ENCODE results near the gene TSEN2. TPM values are rescaled to one million over a fixed set of nuclear protein-coding genes. Genes with fewer than 3 reads are reported as not detected.
A peak's percentile ranks its signal among the peaks of the same experiment; 100 is the strongest.

The TSEN2 gene
- total RNA-seq, 1 experiment from 2014 or later, result 22.0 TPM

DNA sequence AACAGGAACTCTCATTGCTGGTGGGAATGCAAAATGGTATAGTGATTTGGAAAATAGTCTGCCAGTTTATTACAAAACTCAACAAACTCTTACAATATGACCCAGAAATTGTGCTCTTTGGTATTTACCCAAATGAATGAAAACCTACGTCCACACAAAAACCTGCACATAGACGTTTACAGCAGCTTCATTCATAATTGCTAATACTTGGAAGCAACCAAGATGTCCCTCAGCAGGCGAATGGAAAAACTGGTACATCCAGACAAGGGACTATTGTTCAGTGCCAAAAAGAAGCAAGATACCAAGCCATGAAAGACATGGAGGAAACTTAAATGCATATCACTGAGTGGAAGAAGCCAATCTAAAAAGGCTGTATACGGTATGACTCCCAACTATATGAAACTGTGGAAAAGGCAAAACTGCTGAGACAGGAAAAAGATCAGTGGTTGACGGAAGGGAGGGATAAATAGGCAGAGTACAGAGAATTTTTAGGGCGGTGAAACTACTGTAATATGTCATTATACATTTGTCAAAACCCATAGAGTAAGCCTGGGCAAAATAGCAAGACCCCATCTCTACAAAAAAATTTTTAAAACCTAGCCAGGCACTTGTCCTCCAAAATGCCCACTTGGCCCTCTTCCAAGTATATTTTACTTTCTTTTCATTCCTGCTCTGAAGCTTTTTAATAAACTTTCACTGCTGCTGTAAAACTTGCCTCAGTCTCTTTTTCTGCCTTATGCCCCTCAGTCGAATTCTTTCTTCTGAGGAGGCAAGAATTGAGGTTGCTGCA lies 65.9 kb downstream of the TSEN2 start:
- no peak overlapping the region for H3K27ac ChIP-seq (ENCODE audit: low read length)
- in situ Hi-C loops (cut with HindIII; ENCODE audit: low pct_unique_long_range_greater_than_20kb, low sequenced_read_pairs), result no loop called here
- intact Hi-C loops (cut with micrococcal nuclease; ENCODE audit: unreplicated experiment), result no loop called here
- no peak for DNase-seq (ENCODE audit: low read depth, low spot score)
- peaks cover 3% of the 10 kb centered on the region; the same call in 1 of the 2 replicates for H3K4me1 ChIP-seq (ENCODE audit: control insufficient read depth, insufficient read depth, low read length)
- TF ChIP-seq POLR2AphosphoS5 (IDR thresholded peaks at IDR 0.05; ENCODE audit: low read depth, low read length) (no peak), SIN3A (IDR thresholded peaks at IDR 0.05; ENCODE audit: borderline replicate concordance, insufficient read depth, low read depth, low read length) (no peak), TCF7L2 (IDR thresholded peaks at IDR 0.05; ENCODE audit: low read depth, low read length) (no peak)
- TF ChIP-seq, protein P1, sequence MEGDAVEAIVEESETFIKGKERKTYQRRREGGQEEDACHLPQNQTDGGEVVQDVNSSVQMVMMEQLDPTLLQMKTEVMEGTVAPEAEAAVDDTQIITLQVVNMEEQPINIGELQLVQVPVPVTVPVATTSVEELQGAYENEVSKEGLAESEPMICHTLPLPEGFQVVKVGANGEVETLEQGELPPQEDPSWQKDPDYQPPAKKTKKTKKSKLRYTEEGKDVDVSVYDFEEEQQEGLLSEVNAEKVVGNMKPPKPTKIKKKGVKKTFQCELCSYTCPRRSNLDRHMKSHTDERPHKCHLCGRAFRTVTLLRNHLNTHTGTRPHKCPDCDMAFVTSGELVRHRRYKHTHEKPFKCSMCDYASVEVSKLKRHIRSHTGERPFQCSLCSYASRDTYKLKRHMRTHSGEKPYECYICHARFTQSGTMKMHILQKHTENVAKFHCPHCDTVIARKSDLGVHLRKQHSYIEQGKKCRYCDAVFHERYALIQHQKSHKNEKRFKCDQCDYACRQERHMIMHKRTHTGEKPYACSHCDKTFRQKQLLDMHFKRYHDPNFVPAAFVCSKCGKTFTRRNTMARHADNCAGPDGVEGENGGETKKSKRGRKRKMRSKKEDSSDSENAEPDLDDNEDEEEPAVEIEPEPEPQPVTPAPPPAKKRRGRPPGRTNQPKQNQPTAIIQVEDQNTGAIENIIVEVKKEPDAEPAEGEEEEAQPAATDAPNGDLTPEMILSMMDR (IDR thresholded peaks at IDR 0.05), result no peak
- TF ChIP-seq, protein P2, sequence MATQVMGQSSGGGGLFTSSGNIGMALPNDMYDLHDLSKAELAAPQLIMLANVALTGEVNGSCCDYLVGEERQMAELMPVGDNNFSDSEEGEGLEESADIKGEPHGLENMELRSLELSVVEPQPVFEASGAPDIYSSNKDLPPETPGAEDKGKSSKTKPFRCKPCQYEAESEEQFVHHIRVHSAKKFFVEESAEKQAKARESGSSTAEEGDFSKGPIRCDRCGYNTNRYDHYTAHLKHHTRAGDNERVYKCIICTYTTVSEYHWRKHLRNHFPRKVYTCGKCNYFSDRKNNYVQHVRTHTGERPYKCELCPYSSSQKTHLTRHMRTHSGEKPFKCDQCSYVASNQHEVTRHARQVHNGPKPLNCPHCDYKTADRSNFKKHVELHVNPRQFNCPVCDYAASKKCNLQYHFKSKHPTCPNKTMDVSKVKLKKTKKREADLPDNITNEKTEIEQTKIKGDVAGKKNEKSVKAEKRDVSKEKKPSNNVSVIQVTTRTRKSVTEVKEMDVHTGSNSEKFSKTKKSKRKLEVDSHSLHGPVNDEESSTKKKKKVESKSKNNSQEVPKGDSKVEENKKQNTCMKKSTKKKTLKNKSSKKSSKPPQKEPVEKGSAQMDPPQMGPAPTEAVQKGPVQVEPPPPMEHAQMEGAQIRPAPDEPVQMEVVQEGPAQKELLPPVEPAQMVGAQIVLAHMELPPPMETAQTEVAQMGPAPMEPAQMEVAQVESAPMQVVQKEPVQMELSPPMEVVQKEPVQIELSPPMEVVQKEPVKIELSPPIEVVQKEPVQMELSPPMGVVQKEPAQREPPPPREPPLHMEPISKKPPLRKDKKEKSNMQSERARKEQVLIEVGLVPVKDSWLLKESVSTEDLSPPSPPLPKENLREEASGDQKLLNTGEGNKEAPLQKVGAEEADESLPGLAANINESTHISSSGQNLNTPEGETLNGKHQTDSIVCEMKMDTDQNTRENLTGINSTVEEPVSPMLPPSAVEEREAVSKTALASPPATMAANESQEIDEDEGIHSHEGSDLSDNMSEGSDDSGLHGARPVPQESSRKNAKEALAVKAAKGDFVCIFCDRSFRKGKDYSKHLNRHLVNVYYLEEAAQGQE (IDR thresholded peaks at IDR 0.05; ENCODE audit: insufficient read depth in 1 of 2, low read depth in 2 of 2, low read length in 1 of 2), result no peak
- H3K36me3 ChIP-seq (ENCODE audit: control insufficient read depth, insufficient read depth, low read length), result no peaks in the 10 kb centered on the region
- no peaks in the 10 kb centered on the region for H3K9me3 ChIP-seq (ENCODE audit: control insufficient read depth, insufficient read depth, low read depth, low read length)
- no TSS peak for BruUV-seq (replicated peaks)
- H3K27me3 ChIP-seq (ENCODE audit: control insufficient read depth, insufficient read depth, low read length), result no peaks in the 10 kb centered on the region
- no peak overlapping the region for H3K4me3 ChIP-seq (ENCODE audit: low read depth in 2 of 2, low read length in 2 of 2)
- no peak for ATAC-seq
- ChIA-PET CTCF (no interaction called here), POLR2A (no interaction called here)

DNA sequence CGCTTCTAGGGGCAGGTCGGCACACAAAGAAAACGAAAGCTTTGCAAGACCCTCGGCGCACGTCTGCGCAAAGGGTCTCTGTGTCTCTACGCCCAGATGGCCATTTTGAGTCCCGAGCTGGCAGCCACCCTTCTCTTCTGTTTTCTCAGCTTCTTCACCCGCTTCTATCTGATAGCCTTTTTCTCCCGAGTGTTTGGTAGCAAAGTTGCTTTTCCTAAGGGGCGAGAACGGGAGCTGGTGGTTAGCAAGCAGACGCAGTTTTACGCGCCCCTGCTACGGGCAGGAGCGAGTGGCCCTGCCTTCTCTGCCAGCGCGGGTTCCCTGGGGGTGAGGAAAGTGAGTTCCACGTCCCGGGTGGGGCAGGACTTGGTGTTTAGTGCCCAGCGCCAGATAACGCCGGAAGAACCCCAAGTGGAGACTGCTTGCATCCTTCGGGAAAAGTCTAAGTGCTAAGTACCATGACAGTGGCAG lies 69.7 kb downstream of the TSEN2 start:
- POLR2A ChIA-PET, result interaction anchor here (0.6 kb wide), 1 partner anchor 270 kb away, joined by 3 read pairs; no protein-coding TSS in a partner anchor
- Histone ChIP-seq H3K36me3 (ENCODE audit: control insufficient read depth, insufficient read depth, low read length) (peaks cover 3% of the 10 kb centered on the region; the same call in 1 of the 2 replicates), H3K4me3 (ENCODE audit: low read depth in 2 of 2, low read length in 2 of 2) (peak overlapping the region; percentile 49 to 57), H3K27ac (ENCODE audit: low read length) (peak overlapping the region; percentile 61; the same call in 1 of the 2 replicates), H3K4me1 (ENCODE audit: control insufficient read depth, insufficient read depth, low read length) (peaks cover 14% of the 10 kb centered on the region), H3K27me3 (ENCODE audit: control insufficient read depth, insufficient read depth, low read length) (no peaks in the 10 kb centered on the region), H3K9me3 (ENCODE audit: control insufficient read depth, insufficient read depth, low read depth, low read length) (no peaks in the 10 kb centered on the region)
- no peak for DNase-seq (ENCODE audit: low read depth, low spot score)
- peak; percentile 8; the same call in 1 of the 2 replicates for ATAC-seq
- CTCF ChIA-PET, result no interaction called here
- no TSS peak for BruUV-seq (replicated peaks)
- in situ Hi-C loops (cut with HindIII; ENCODE audit: low pct_unique_long_range_greater_than_20kb, low sequenced_read_pairs), result no loop called here
- intact Hi-C loops (cut with micrococcal nuclease; ENCODE audit: unreplicated experiment), result no loop called here
- TF ChIP-seq SIN3A (IDR thresholded peaks at IDR 0.05; ENCODE audit: borderline replicate concordance, insufficient read depth, low read depth, low read length) (no peak), POLR2AphosphoS5 (IDR thresholded peaks at IDR 0.05; ENCODE audit: low read depth, low read length) (no peak), TCF7L2 (IDR thresholded peaks at IDR 0.05; ENCODE audit: low read depth, low read length) (no peak)
- TF ChIP-seq, protein P1 (IDR thresholded peaks at IDR 0.05), result no peak
- TF ChIP-seq, protein P2 (IDR thresholded peaks at IDR 0.05; ENCODE audit: insufficient read depth in 1 of 2, low read depth in 2 of 2, low read length in 1 of 2), result no peak
